HUES64 (cell line): ENCODE data around the gene HSPG2.
"Not testable (repeated sequence)": the region's sequence is repeated elsewhere in the genome, so short reads cannot be mapped to it uniquely, and the experiment has no call there.

Experiments
- H3K27ac ChIP-seq: 2 replicates; pipeline ENCODE4 v1.7.0; 2013; ENCODE audit warnings: low read depth, low read length, inconsistent platforms
- H3K27me3 ChIP-seq: 2 replicates; pipeline ENCODE4 v1.6.1; 2013; ENCODE audit warnings: mild to moderate bottlenecking, low read length; ENCODE audit not compliant: insufficient read depth
- H3K36me3 ChIP-seq: 2 replicates; pipeline ENCODE4 v1.6.1; 2013; ENCODE audit warnings: mild to moderate bottlenecking, low read length; ENCODE audit not compliant: insufficient read depth
- H3K4me1 ChIP-seq: 2 replicates; pipeline ENCODE4 v1.6.1; 2013; ENCODE audit warnings: mild to moderate bottlenecking, low read length, moderate library complexity; ENCODE audit not compliant: insufficient read depth
- H3K4me3 ChIP-seq: 2 replicates; pipeline ENCODE4 v1.5.1; 2013; ENCODE audit warnings: mild to moderate bottlenecking, low read length, moderate library complexity
- H3K9ac ChIP-seq: 2 replicates; pipeline ENCODE4 v1.6.1; 2013; ENCODE audit warnings: mild to moderate bottlenecking, low read depth, low read length
- H3K9me3 ChIP-seq: 2 replicates; pipeline ENCODE4 v1.6.1; 2013; ENCODE audit warnings: low read depth, low read length; ENCODE audit not compliant: insufficient read depth
- WGBS: fragments of 150-250, 120-280 bp; methylation state at CpG from one replicate; pipeline ENCODE4 v1.1.7; 2013; ENCODE audit warnings: missing lambda C conversion rate; 5-methylcytosine and 5-hydroxymethylcytosine counted together

Gene HSPG2

GRCh38 chr1:21783679-21784603, 153.2 kb downstream of the HSPG2 start:
- Histone ChIP-seq H3K27me3 (no peaks in the 10 kb centered on the region), H3K9me3 (no peaks in the 10 kb centered on the region), H3K4me1 (no peaks in the 10 kb centered on the region), H3K4me3 (peak overlapping the region; percentile 80), H3K36me3 (no peaks in the 10 kb centered on the region), H3K9ac (peak overlapping the region; percentile 97), H3K27ac (peak overlapping the region; percentile 99)
- WGBS, result 36% methylated on average over 32 of the region's 32 CpGs

DNA sequence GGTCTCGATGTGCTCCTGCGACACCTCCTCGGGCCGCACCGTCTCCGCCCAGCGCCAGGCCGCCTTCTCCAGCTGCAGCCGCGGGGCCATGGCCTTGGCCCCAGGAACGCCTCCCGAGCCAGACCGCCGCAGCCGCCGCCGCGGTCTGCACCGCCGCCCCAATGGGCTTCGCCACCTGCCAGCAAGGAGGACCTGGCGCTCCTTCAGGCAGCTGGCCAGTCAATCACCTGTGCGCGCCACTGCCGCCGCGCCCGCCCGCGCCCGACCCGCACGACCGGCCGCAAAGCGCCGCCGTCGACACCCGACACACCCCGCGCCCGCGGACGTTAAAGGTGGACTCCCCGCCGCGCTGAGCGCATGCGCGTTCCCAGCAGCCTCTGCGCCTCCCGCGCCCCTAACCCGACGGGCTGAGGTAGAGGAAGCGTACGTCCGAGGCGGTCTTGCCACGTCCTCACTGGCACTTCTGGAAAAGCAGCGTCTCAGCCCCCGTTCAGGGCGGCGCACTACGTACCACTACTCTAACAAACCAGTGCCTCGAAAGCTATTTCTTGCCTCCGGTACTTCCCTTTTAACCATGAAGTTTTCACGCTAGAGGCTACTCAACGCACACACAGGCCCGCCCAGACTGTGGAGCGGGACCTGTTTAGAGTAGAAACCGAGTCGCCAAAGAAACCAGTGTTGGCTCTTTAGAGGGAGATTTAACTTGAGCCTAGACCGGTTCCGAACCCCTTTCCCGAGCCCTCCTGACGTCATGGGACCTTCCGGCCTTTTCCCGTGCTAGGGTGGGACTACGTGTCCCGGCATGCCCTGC, 154.0 kb downstream of the HSPG2 start, which contains the start of gene USP48:
Gene USP48, minus strand, starts transcription at position 282 of the 811 bp plus-strand sequence. Its CDS starts 192 bp downstream, at position 90.
- Histone ChIP-seq H3K36me3 (no peaks in the 10 kb centered on the region), H3K27me3 (no peaks in the 10 kb centered on the region), H3K4me3 (peak within 1 kb of the TSS; percentile 80), H3K9me3 (0 out of 2 replicates have a peak, but pooled peaks cover 2% of the 10 kb centered on the region), H3K4me1 (no peaks in the 10 kb centered on the region), H3K27ac (peak within 1 kb of the TSS; percentile 99), H3K9ac (peak within 1 kb of the TSS; percentile 97)
- under 1% methylated on average over 82 of the region's 82 CpGs for WGBS

DNA sequence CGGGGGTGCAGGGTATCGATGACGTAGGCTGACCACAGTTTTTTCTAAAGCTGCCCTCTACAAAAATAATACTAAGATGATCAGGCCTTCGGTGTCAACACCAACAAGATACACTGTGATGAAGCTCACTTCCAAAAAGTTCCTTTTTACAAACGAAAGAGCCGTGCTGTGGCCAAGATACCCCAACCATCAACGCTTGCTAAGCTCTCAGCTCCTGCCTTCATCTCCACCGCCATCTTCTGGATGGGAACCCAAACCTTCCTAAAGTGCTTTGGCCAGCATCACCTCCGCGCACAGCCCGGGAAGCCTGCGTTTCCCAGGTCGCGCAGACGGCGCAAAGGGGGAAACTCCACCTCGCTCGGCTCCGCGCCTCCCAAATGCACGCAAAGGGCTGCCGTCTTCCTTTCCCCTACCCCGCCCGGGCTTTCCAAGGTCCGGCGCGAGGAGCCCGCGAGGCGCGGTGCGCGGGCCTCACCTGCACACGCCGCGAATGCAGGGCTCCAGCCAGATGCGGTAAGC, 154.7 kb downstream of the HSPG2 start:
- Histone ChIP-seq H3K27me3 (no peaks in the 10 kb centered on the region), H3K4me1 (no peaks in the 10 kb centered on the region), H3K27ac (peak overlapping the region; percentile 99), H3K9ac (peak overlapping the region; percentile 97), H3K36me3 (no peaks in the 10 kb centered on the region), H3K9me3 (0 out of 2 replicates have a peak, but pooled peaks cover 2% of the 10 kb centered on the region), H3K4me3 (peak overlapping the region; percentile 80)
- under 1% methylated on average over 37 of the region's 37 CpGs for WGBS

DNA sequence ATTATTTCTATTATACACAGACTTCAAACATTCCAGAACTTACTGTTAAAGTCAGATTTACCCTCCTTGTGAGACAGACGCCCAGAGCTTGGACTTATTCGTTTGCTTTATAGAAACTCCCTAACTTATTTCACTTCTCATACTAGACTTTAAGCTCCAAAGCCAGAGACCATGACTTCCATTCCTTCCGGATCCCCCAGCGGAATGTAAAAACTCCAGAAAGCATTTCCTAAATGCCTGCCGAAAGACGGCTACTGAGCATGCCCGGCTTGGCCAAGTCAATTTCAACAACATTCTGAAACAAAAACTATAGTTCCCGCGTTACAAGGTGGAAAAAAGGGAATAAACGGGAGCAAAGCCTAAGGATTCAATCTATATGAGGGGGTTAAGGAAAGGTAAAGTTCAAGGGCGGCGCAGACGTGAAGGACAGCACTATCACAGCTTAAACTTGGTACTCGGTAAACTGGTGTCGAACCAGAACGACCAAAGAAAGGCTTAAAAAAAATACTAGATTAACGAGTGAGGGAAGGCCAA, 155.2 kb downstream of the HSPG2 start:
- no peaks in the 10 kb centered on the region for H3K27me3 ChIP-seq
- H3K9ac ChIP-seq, result peak overlapping the region; percentile 97
- 0 out of 2 replicates have a peak, but pooled peaks cover 2% of the 10 kb centered on the region for H3K9me3 ChIP-seq
- no peaks in the 10 kb centered on the region for H3K4me1 ChIP-seq
- peak overlapping the region; percentile 80 for H3K4me3 ChIP-seq
- under 1% methylated on average over 17 of the region's 17 CpGs for WGBS
- peak overlapping the region; percentile 53; the same call in 1 of the 2 replicates for H3K27ac ChIP-seq
- H3K36me3 ChIP-seq, result no peaks in the 10 kb centered on the region

DNA sequence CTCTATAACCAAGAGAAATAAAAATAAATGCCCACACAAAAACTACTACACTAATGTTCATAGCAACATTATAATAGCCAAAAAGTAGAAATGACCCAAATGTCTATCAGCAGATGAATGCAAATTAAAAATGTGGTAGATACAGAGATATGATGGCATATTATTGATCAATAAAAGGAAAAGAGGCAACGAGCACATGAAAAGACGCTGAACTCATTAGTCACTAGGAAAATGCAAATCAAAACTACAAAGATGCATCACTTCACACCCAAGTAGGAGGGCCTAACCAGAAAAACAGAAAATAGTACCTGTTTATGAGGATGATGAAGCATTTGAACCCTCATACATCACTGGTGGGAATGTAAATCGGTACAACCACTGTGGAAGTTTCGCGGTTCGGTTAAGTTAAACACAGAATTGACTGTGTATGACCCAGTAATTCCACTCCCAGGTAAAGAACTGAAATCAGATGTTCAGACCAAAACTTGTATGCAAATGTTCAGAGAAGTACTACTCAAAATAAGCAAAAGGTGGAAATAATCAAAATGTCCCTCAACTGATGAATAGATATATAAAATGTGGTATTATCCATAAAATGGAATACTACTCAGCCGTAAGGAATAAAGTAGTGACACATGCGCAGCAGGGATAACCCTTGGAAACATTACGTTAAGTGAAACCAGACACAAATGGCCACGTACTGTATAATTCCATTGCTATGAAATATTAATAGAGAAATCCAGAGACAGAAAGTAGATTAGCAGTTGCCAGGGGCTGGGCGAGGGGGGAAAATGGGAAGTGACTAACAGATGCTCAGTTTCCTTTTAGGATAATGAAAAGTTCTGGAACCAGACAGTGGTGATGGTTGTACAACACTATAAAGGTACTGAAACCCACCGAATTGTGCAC, 157.2 kb downstream of the HSPG2 start:
- no peaks in the 10 kb centered on the region for H3K36me3 ChIP-seq
- H3K27ac ChIP-seq, result no peak overlapping the region
- H3K27me3 ChIP-seq, result no peaks in the 10 kb centered on the region
- no peaks in the 10 kb centered on the region for H3K4me1 ChIP-seq
- H3K9me3 ChIP-seq, result 0 out of 2 replicates have a peak, but pooled peaks cover 2% of the 10 kb centered on the region
- H3K4me3 ChIP-seq, result no peak overlapping the region
- 92% methylated on average over 11 of the region's 12 CpGs for WGBS
- no peak overlapping the region for H3K9ac ChIP-seq

- no peak overlapping the region for H3K9ac ChIP-seq
- H3K9me3 ChIP-seq, result 0 out of 2 replicates have a peak, but pooled peaks cover 2% of the 10 kb centered on the region
- H3K27me3 ChIP-seq, result no peaks in the 10 kb centered on the region
- 96% methylated on average over 2 of the region's 2 CpGs for WGBS
- H3K36me3 ChIP-seq, result no peaks in the 10 kb centered on the region
- no peaks in the 10 kb centered on the region for H3K4me1 ChIP-seq
- no peak overlapping the region for H3K4me3 ChIP-seq
- no peak overlapping the region for H3K27ac ChIP-seq
Observed at GRCh38 chr1:21778405-21778727, 158.7 kb downstream of the HSPG2 start.

GRCh38 chr1:21776925-21777324, 160.2 kb downstream of the HSPG2 start:
- not testable (repeated sequence) for H3K36me3 ChIP-seq, H3K4me3 ChIP-seq, H3K27ac ChIP-seq, H3K27me3 ChIP-seq, H3K4me1 ChIP-seq, H3K9ac ChIP-seq, H3K9me3 ChIP-seq
- 91% methylated on average over 5 of the region's 5 CpGs for WGBS

DNA sequence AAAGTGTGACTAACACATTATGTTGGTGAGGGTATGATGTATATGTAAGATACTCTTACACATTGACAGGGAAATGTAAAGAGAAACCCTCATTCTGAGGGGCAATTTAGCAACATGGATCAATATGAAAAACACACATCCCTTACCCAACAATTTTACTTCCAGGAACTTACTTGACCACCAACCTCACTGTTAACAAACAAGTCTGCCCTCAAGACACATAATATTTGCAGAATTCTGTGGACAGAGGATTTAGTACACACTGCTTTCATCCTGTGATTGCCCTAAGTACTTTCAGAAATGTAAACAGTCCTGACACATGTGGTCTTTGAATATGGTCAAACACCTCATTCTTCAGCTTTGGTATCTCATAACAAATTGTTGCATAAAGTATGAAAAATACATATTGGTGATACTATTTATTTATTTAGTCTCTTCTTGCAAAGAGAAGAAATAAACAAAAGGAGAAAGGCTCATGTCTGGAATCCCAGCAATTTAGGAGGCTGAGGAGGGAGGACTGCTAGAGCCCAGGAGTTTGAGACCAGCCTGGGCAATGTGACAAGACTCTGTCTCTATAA, 161.0 kb downstream of the HSPG2 start:
- no peak overlapping the region for H3K4me3 ChIP-seq
- no peaks in the 10 kb centered on the region for H3K27me3 ChIP-seq
- no peak overlapping the region for H3K27ac ChIP-seq
- 0 out of 2 replicates have a peak, but pooled peaks cover 2% of the 10 kb centered on the region for H3K9me3 ChIP-seq
- no peaks in the 10 kb centered on the region for H3K4me1 ChIP-seq
- no peaks in the 10 kb centered on the region for H3K36me3 ChIP-seq
- no peak overlapping the region for H3K9ac ChIP-seq

GRCh38 chr1:21775550-21775914, 161.6 kb downstream of the HSPG2 start:
- 0 out of 2 replicates have a peak, but pooled peaks cover 2% of the 10 kb centered on the region for H3K9me3 ChIP-seq
- 89% methylated on average over 2 of the region's 2 CpGs for WGBS
- no peaks in the 10 kb centered on the region for H3K36me3 ChIP-seq
- H3K27ac ChIP-seq, result no peak overlapping the region
- no peaks in the 10 kb centered on the region for H3K27me3 ChIP-seq
- no peak overlapping the region for H3K9ac ChIP-seq
- H3K4me3 ChIP-seq, result no peak overlapping the region
- no peaks in the 10 kb centered on the region for H3K4me1 ChIP-seq
